Eye (tissue), 1 donor: ENCODE measurements around the gene DENND2A.

ENCODE experiments used
- DNase-seq: peaks from one replicate; pipeline ENCODE4 v3.0.0-alpha.2; 2015

DENND2A gene

GRCh38 chr7:140495514-140496097 is 145.0 kb downstream of the DENND2A start:
- DNase-seq = no peak

DNA sequence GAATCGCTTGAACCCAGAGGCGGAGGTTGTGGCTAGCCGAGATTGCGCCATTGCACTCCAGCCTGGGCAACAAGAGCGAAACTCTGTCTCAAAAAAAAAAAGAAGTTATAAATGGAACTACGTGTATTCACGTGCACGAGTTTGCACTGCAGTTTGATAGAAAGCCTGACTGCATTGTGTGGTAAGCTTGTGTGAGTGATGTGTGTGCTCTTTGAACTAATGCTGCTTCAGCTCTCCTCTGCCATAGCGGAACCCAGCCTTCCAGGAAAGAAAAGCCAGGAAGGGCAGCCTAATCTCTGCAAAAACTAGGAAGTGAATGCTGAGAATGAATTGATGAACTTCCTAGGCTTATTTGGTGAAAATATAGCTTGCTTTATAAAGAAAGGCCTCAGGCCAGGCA is 145.7 kb downstream of the DENND2A start:
- no peak for DNase-seq

DNA sequence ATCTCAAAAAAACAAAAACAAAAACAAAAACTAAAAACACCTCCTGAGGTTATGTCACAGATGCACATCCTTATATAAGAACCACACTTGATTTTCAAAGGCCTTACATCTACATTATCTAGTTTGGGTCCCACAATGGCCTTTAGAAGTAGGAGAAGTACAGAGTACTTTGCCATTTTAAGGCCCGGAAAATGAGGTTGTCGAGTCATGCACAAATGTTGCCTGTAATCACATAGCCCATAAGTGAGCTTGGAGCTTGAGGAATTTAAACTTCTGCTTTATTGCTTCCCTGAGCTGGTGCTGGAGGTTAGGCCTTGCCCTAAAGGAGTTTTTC is 151.6 kb downstream of the DENND2A start:
- no peak for DNase-seq

DNA sequence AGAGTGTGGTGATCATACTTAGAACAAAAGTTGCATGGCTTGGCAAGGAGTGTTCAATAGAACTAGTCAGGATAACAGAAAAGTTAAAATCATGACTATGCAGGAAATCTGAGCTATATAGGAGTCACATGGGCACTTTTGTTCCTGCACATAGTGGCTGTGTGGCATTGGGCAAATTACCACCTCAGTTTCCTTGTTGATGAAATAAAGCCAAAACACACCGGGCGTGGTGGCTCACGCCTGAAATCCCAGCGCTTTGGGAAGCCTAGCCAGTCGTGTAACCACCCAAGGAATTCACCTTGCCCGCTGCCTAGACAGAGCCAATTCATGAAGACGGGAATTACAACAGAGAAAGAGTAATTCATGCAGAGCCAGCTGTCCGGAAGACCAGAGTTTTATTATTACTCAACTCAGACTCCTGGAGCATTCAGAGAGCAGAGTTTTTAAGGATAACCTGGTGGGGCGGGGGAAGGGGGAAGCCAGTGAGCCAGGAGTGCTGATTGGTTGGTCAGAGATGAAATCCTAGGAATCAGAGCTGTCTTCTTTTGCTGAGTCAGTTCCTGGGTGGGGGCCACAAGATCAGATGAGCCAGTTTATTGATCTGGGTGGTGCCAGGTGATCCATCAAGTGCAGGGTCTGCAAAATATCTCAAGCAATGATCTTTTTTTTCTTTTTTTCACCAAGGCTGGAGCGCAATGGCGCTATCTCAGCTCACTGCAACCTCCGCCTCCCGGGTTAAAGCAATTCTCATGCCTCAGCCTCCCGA is 154.9 kb downstream of the DENND2A start:
- DNase-seq = no peak

DNA sequence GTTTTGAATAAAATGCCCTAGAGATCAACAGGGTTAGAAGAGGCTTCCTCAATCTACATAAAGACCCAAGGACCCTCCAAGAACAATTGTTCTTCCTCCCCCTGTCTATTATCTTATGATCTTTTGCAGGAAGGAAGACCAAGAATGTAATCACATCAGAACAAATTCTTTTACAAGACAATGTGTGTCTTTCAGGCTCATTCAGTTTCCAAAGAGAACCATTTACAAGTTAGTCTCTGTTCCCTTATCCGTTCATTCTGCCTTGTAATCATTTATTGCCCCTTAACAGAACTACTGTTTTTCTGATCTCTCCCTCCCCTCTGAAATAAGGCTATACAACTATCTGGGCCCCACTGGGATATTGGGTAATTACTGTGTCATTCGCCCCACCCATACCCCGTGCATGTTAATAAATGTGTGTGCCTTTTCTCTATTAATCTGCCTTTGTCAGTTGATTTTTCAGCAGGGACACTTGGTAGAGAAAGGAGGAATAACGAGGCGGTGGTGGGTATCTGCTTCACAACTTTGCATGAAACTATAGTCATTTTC is 155.6 kb downstream of the DENND2A start:
- DNase-seq = no peak

DNA sequence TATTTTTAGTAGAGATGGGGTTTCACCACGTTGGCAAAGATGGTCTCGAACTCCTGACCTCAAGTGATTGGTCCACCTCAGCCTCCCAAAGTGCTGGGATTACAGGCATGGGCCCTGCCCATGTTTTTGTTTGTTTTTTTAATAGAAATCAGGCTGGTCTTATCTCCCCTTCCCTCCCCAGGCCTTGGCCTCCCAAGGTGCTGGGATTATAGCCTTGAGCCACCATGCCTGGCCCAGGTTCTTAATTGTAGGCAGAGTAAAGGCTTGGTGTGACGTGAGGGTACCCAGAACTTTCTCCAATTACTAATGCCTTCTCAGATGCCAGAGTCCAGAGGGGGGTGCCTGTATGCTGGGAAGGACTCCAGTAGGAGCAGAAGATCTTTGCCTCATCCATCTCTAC is 156.1 kb downstream of the DENND2A start:
- no peak for DNase-seq

DNA sequence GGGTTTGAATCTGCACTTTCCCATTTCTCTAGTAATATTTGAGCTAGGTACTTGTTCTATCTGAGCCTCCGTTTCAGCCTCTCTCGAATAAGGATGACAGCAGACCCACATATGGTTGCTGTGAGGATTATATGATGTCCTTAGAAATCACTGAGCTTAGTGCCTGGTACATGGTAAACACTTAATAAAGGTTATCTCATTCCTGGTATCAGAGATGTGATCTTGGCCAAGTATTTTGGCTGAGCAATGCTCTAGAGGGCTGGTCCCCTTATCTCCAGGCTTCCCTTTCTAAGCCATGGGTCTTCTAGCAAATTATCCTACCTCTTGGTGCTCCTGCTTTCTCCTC is 160.9 kb downstream of the DENND2A start:
- no peak for DNase-seq

- DNase-seq = peak; percentile 96
These were observed 161.4 kb downstream of the DENND2A start, which contains the start of gene MKRN1 for GRCh38 chr7:140479062-140479738. MKRN1 (minus strand) TSS chr7:140479505; CDS start chr7:140479344, 161 bp downstream.

DNA sequence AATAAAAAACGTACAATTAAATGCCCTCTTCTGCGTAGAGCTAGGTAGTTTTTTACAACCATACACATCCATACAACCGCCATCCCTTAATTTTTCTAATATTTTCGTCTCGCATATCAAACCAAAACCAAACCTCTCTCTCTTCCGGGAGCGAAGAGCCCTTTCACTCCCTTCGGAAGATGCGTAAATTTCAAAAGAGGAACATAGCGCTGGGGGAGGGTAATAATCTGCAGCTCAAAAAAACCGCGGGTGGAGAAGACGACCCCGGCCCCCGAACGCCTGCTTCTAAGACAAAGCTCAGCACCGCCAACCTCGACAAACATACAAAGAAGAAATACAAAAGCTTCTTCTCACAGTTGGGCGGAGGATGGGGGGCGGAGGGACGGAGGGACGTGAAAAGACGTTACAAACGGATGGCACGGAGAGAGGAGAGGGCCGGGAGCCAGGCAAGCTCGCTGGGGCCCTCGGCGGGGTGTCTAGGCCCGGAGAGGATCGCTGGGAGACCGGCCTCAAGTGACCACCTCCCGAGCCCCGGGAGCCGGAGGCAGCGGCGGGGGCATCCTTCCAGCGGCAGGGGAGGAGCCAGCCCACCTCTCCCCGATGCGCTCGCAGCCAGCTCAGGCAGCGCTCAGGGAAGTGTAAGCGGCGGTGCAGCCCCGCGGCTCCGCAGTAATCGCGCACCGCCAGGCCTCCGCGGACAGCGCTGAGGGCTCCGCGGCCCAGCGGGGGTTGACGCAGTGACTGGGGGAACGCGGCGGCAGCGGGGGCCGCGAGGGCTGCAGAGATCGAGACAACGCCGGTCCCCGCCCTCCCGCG is 162.2 kb downstream of the DENND2A start:
- peak; percentile 80 for DNase-seq

DNA sequence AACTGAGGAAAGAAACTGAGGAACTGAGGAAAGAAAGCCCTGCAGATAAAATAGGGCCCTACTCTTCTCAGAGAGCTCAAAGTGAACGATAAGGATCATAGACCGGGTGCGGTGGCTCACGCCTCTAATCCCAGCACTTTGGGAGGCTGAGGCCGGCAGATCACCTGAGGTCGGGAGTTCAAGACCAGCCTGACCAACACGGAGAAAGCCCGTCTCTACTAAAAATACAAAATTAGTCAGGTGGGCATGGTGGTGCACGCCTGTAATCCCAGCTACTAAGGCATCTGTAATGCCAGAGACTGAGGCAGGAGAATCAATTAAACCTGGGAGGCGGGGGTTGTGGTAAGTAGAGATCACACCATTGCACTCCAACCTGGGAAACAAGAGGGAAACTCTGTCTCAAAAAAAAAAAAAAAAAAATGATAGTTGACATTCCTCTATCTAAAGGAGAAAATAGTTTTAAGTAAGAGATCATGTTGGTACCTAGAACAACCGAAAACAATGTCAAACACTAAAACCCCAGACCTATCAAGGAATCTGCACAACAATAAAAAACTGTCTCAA is 163.8 kb downstream of the DENND2A start:
- DNase-seq = no peak

DNA sequence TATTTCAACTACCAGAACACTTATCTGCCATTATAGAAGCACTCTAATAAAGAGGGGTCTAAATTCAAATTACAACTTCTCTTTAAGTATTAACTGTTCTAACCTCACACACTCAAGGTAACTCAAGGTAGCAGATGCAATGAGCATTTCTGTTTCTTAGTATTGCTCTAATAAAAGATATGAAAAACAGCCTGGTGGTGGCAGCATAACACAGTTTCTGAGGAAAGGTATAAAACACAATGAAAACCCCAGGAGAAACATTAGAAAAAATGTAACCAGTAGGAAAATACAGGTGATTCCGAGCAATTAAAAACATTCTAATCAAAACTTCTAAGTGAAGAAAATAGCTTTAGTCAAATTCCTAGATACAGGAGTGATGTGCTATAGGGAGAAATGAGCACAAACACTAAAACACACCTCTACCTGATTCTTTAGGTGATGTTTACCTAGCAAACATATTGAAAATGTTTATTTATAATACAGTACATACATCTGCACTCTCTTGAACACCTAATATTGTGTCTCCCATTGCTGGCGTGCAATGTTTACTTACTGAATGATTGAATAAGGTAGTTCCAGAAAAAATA is 164.8 kb downstream of the DENND2A start:
- peak; percentile 74 for DNase-seq
